Measurements from ENCODE around the gene AUNIP. TPM values are rescaled to one million over a fixed set of nuclear protein-coding genes. Genes with fewer than 3 reads are reported as not detected.

Gene AUNIP, protein sequence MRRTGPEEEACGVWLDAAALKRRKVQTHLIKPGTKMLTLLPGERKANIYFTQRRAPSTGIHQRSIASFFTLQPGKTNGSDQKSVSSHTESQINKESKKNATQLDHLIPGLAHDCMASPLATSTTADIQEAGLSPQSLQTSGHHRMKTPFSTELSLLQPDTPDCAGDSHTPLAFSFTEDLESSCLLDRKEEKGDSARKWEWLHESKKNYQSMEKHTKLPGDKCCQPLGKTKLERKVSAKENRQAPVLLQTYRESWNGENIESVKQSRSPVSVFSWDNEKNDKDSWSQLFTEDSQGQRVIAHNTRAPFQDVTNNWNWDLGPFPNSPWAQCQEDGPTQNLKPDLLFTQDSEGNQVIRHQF
- total RNA-seq, result 1 to 10 TPM; 7.3 to 7.4 TPM
- polyA plus RNA-seq, result not detected

DNA sequence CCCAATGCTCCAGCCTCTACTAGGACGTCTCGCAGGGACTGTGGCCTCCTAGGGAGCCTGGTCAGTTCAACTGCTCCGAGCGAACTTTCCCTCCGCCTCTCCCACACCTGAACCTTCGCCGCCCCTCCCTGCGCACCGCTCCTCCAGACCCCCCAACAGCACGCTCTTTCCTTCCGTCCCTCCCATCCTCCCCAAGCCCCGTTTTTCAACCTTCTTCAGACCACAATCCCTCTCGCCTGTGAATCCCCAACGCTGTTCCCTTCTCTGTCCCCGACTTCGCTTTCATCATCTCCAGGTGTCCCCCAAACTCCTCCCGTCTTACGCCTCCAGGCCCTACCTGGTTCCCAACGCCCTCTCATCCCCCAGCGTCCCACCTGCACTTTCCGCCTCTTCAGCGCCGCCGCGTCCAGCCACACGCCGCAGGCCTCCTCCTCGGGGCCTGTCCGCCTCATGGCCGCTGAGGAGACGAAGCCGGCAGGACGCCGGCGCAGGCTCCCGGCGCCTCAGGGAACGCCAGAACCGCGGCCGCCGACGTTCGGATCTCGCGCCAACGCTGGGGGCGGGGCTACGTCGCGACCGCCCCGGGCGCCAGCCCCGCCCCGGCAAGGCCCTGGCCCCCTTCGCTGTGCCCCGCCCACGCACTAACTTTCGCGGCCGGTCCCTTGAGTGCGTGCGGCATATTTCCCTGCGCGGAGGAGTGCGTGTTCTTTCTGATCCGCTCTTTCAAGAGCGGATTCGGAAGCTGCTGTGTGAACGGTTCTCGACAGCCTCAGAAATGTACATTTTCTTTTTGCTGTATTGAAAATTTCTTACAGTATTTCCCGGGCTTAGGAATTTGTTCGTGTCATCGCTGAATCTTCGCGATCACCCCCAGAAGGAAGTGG is at the start of gene AUNIP:
Gene AUNIP, minus strand, starts transcription at position 552 of the 884 bp plus-strand sequence. Its CDS starts 100 bp downstream, at position 452.
- H3K36me3 ChIP-seq (ENCODE audit: insufficient read depth, low read length), result no peaks in the 10 kb centered on the region
- peak within 1 kb of the TSS; percentile 54 for H3K4me3 ChIP-seq (ENCODE audit: low read length)
- peaks cover 9% of the 10 kb centered on the region for H3K4me1 ChIP-seq (ENCODE audit: insufficient read depth, low read length)
- CTCF ChIA-PET, result no interaction called here
- Mint-ChIP-seq H3K27ac (peak within 1 kb of the TSS; percentile 66 to 96 (median 89)), H3K27me3 (no peaks in the 10 kb centered on the region), H3K36me3 (peaks cover 0 to 5% (median 0%) of the 10 kb centered on the region in 3 donors), H3K4me3 (peak within 1 kb of the TSS; percentile 90 to 96 (median 92)), H3K9me3 (no peaks in the 10 kb centered on the region), H3K4me1 (peaks cover 18 to 28% (median 26%) of the 10 kb centered on the region in 3 donors)
- no peaks in the 10 kb centered on the region for H3K27me3 ChIP-seq (ENCODE audit: insufficient read depth, low read length, poor library complexity, severe bottlenecking)
- DNase-seq, result peak; percentile 83 to 91 (median 86)
- H3K9me3 ChIP-seq (ENCODE audit: low read length), result no peaks in the 10 kb centered on the region
- H3K27ac ChIP-seq (ENCODE audit: low read depth, low read length), result peak within 1 kb of the TSS; percentile 79
- POLR2A ChIA-PET, result interaction anchor here (0.6 kb wide), 1 partner anchor 950 kb away, joined by 4 read pairs; no protein-coding TSS in a partner anchor

DNA sequence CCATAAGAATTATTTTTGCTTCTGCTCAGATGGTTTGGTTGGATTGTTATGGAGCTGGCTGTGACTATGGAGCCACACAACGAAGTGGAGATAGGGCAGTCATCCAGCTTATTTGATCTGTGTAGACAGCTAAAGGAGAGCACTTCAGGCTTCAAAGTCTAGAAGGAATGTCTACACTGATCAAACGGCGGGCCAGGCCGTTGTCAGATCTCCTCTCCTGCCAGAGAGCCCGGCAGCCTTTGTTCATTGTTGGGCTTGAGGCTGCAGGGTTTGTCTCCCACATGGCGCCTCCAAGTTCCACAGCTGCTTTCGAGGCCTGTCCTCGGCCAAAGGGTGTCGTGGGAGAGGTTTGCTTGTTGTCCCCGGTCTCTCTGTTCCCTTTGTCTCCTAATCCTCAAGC is 49.8 kb upstream of the AUNIP start:
- H3K4me1 ChIP-seq (ENCODE audit: insufficient read depth, low read length), result peaks cover 9% of the 10 kb centered on the region
- peaks cover 15 to 21% (median 21%) of the 10 kb centered on the region in 3 donors for H3K4me1 Mint-ChIP-seq
- H3K27me3 ChIP-seq (ENCODE audit: insufficient read depth, low read length, poor library complexity, severe bottlenecking), result no peaks in the 10 kb centered on the region
- H3K27ac Mint-ChIP-seq, result peak overlapping the region in 5 of 8 donors; percentile 14 to 67 (median 61)
- no peaks in the 10 kb centered on the region for H3K9me3 ChIP-seq (ENCODE audit: low read length)
- no peaks in the 10 kb centered on the region for H3K27me3 Mint-ChIP-seq
- DNase-seq, result no peak
- ChIA-PET CTCF (interaction anchor here (1.1 kb wide), 1 partner anchor 14 kb away, joined by 4 read pairs; no protein-coding TSS in a partner anchor), POLR2A (no interaction called here)
- H3K4me3 Mint-ChIP-seq, result peak overlapping the region in 1 of 7 donors; percentile 80
- H3K9me3 Mint-ChIP-seq, result no peaks in the 10 kb centered on the region
- H3K36me3 ChIP-seq (ENCODE audit: insufficient read depth, low read length), result no peaks in the 10 kb centered on the region
- peaks cover 0 to 6% (median 0%) of the 10 kb centered on the region in 3 donors for H3K36me3 Mint-ChIP-seq
- no peak overlapping the region for H3K4me3 ChIP-seq (ENCODE audit: low read length)
- no peak overlapping the region for H3K27ac ChIP-seq (ENCODE audit: low read depth, low read length)

DNA sequence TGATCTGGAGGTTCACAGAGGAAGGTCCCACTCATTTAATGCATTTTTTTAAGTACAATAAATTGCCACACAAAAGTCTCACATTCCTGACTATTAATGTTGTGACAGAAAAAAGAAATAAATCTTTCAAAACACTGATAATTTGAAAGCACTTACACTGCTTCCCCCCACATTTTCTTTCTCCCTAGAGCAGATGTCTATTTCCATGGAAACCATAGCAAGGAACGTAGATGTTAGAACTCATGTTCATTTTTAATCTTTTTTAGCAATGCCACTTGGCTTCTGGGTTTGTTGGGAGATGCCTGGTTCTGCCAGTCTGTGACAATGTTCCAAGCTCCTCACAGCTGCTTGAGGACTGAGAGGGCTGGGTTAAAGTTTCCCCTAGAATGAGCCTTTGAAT is 48.9 kb upstream of the AUNIP start:
- Histone ChIP-seq H3K4me3 (ENCODE audit: low read length) (no peak overlapping the region), H3K27me3 (ENCODE audit: insufficient read depth, low read length, poor library complexity, severe bottlenecking) (no peaks in the 10 kb centered on the region), H3K27ac (ENCODE audit: low read depth, low read length) (no peak overlapping the region), H3K4me1 (ENCODE audit: insufficient read depth, low read length) (peaks cover 12% of the 10 kb centered on the region), H3K36me3 (ENCODE audit: insufficient read depth, low read length) (no peaks in the 10 kb centered on the region), H3K9me3 (ENCODE audit: low read length) (no peaks in the 10 kb centered on the region)
- POLR2A ChIA-PET, result no interaction called here
- H3K9me3 Mint-ChIP-seq, result no peaks in the 10 kb centered on the region
- peak overlapping the region in 2 of 8 donors; percentile 33 to 67 for H3K27ac Mint-ChIP-seq
- CTCF ChIA-PET, result interaction anchor here (0.7 to 1.1 kb wide), 2 partner anchors 13 to 15 kb away, joined by 3 to 4 read pairs; no protein-coding TSS in a partner anchor
- DNase-seq, result no peak
- no peaks in the 10 kb centered on the region for H3K27me3 Mint-ChIP-seq
- H3K4me1 Mint-ChIP-seq, result peaks cover 15 to 26% (median 25%) of the 10 kb centered on the region in 3 donors
- H3K4me3 Mint-ChIP-seq, result peak overlapping the region in 1 of 7 donors; percentile 80
- H3K36me3 Mint-ChIP-seq, result peaks cover 0 to 7% (median 0%) of the 10 kb centered on the region in 3 donors

DNA sequence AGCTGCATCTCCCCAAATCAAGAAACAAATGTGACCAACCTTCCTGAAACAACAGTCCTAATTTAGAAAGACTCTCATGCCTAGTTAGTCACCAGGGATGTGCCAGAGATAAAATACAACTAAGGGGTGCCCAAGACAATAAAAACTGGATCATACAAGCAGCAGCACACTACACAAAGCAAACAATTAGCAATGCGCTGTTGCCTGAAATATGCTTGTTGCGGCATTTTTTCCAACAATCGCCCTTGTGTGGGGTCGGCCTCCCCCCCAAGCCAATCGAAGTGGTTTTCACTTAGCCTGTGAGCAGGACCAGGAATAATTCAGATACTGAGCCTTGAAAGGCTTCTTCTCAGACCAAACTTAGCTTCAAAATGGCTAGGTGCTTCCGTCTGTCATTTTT is 48.3 kb upstream of the AUNIP start:
- Histone ChIP-seq H3K27ac (ENCODE audit: low read depth, low read length) (no peak overlapping the region), H3K36me3 (ENCODE audit: insufficient read depth, low read length) (no peaks in the 10 kb centered on the region), H3K9me3 (ENCODE audit: low read length) (no peaks in the 10 kb centered on the region), H3K27me3 (ENCODE audit: insufficient read depth, low read length, poor library complexity, severe bottlenecking) (no peaks in the 10 kb centered on the region), H3K4me3 (ENCODE audit: low read length) (no peak overlapping the region), H3K4me1 (ENCODE audit: insufficient read depth, low read length) (peaks cover 12% of the 10 kb centered on the region)
- Mint-ChIP-seq H3K4me1 (peaks cover 15 to 26% (median 25%) of the 10 kb centered on the region in 3 donors), H3K4me3 (peak overlapping the region; percentile 0 to 92 (median 80)), H3K27ac (peak overlapping the region in 7 of 8 donors; percentile 22 to 72 (median 52)), H3K27me3 (no peaks in the 10 kb centered on the region), H3K9me3 (no peaks in the 10 kb centered on the region), H3K36me3 (peaks cover 0 to 10% (median 1%) of the 10 kb centered on the region in 3 donors)
- no peak for DNase-seq
- ChIA-PET POLR2A (interaction anchor here (3.0 kb wide), 1 partner anchor 91 kb away, joined by 20 read pairs; the partner anchor contains the start of gene PAFAH2), CTCF (interaction anchor here (1.6 kb wide), 1 partner anchor 12 kb away, joined by 7 read pairs; no protein-coding TSS in a partner anchor)

- peak overlapping the region; percentile 49 for H3K4me3 ChIP-seq (ENCODE audit: low read length)
- no peaks in the 10 kb centered on the region for H3K9me3 ChIP-seq (ENCODE audit: low read length)
- Mint-ChIP-seq H3K27me3 (no peaks in the 10 kb centered on the region), H3K36me3 (peaks cover 0 to 13% (median 2%) of the 10 kb centered on the region in 3 donors), H3K4me1 (peaks cover 15 to 26% (median 25%) of the 10 kb centered on the region in 3 donors), H3K9me3 (no peaks in the 10 kb centered on the region), H3K4me3 (peak overlapping the region; percentile 80 to 97 (median 87)), H3K27ac (peak overlapping the region; percentile 66 to 96 (median 78))
- no peak overlapping the region for H3K27ac ChIP-seq (ENCODE audit: low read depth, low read length)
- ChIA-PET CTCF (interaction anchor here (1.6 kb wide), 1 partner anchor 11 kb away, joined by 7 read pairs; no protein-coding TSS in a partner anchor), POLR2A (interaction anchor here (0.6 to 3.0 kb wide), 2 partner anchors 11 to 91 kb away, joined by 4 to 20 read pairs; partner anchors contain the start of gene PAFAH2)
- H3K36me3 ChIP-seq (ENCODE audit: insufficient read depth, low read length), result no peaks in the 10 kb centered on the region
- DNase-seq, result peak in 3 of 5 donors; percentile 7 to 63 (median 35)
- H3K27me3 ChIP-seq (ENCODE audit: insufficient read depth, low read length, poor library complexity, severe bottlenecking), result no peaks in the 10 kb centered on the region
- peaks cover 12% of the 10 kb centered on the region for H3K4me1 ChIP-seq (ENCODE audit: insufficient read depth, low read length)
These were observed 47.5 kb upstream of the AUNIP start for GRCh38 chr1:25906644-25907300.

DNA sequence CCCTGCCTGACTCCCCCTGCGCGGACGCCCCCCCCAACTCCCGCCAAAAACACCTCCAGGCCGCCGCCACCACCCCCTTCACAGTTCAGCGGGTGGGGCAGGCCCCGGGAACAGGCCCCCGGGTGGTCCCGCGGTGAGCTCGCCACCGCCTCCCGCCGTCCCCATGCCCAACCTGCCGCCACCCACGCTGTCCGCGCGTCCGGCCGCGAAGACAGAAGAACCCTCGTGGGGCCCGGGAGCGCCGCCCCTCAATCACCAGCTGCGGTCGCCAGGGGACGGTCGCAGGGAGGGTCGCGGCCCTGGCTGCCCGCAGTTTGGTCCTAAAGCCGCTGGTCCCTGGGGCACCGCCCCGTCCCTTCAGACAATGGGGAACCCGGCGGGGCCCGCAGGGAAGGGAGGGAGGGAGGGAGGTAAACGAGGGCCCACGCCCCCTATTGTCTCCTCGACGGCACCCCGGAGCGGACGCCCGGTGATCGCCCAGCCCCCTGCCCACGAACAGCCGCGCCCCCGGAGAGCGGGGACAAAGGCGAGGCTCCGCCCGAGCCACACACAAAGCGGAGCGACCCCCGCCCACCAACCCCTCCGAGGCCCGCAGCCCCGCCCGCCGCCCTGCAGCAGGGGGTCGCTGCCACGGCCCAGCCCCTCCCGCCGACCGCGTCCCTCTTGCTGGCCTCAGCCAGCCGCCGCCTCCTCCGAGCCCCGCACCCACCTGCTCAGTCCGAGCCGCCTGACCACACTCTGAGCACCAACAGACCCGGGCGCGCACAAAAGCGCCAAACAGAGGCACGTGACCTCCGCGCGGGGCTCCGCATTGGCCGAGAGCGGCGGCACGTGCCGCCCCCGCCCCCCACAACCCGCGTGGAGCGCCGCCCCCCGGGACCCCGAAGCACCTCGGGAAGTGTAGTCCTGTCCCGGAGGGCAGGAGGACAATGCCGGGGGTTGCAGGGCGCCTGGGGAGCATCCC is 46.7 kb upstream of the AUNIP start, which contains the start of gene STMN1:
Gene STMN1, minus strand, starts transcription at position 740 of the 964 bp plus-strand sequence. CDS start 1,743 bp downstream, outside the sequence.
- Mint-ChIP-seq H3K4me1 (peaks cover 15 to 26% (median 25%) of the 10 kb centered on the region in 3 donors), H3K9me3 (no peaks in the 10 kb centered on the region), H3K27me3 (no peaks in the 10 kb centered on the region), H3K4me3 (peak within 1 kb of the TSS; percentile 86 to 97 (median 92)), H3K36me3 (peaks cover 1 to 20% (median 2%) of the 10 kb centered on the region in 3 donors), H3K27ac (peak within 1 kb of the TSS; percentile 74 to 96 (median 95))
- Histone ChIP-seq H3K36me3 (ENCODE audit: insufficient read depth, low read length) (no peaks in the 10 kb centered on the region), H3K27ac (ENCODE audit: low read depth, low read length) (peak within 1 kb of the TSS; percentile 76), H3K4me3 (ENCODE audit: low read length) (peak within 1 kb of the TSS; percentile 84), H3K9me3 (ENCODE audit: low read length) (no peaks in the 10 kb centered on the region), H3K4me1 (ENCODE audit: insufficient read depth, low read length) (peaks cover 12% of the 10 kb centered on the region), H3K27me3 (ENCODE audit: insufficient read depth, low read length, poor library complexity, severe bottlenecking) (no peaks in the 10 kb centered on the region)
- POLR2A ChIA-PET, result interaction anchor here (0.6 to 3.0 kb wide), 4 partner anchors 10 to 155 kb away, joined by 3 to 20 read pairs (median 10); partner anchors contain the start of gene PAFAH2
- CTCF ChIA-PET, result interaction anchor here (1.1 to 6.4 kb wide), 8 partner anchors 8 to 131 kb away, joined by 3 to 49 read pairs (median 6); partner anchors contain the start of gene PAFAH2
- DNase-seq, result peak; percentile 74 to 90 (median 86)

All from CD8-positive, alpha-beta memory T cell (primary cell).